Rectal smooth muscle tissue (tissue), 1 donor: ENCODE results near the gene LRP1B.
"Not testable (repeated sequence)": the region's sequence is repeated elsewhere in the genome, so short reads cannot be mapped to it uniquely, and the experiment has no call there.

Experiments used
- H3K27ac ChIP-seq: one replicate; pipeline ENCODE4 v1.7.0; 2013; ENCODE audit warnings: low read depth, low read length, inconsistent platforms
- H3K27me3 ChIP-seq: one replicate; pipeline ENCODE4 v1.7.0; 2013; ENCODE audit warnings: low read length; ENCODE audit not compliant: control insufficient read depth, insufficient read depth
- H3K36me3 ChIP-seq: one replicate; pipeline ENCODE4 v1.7.0; 2013; ENCODE audit warnings: low read length; ENCODE audit not compliant: control insufficient read depth, insufficient read depth
- H3K4me1 ChIP-seq: one replicate; pipeline ENCODE4 v1.7.0; 2013; ENCODE audit warnings: low read length; ENCODE audit not compliant: control insufficient read depth, insufficient read depth
- H3K4me3 ChIP-seq: one replicate; pipeline ENCODE4 v1.7.0; 2013; ENCODE audit warnings: low read length
- H3K9ac ChIP-seq: one replicate; pipeline ENCODE4 v1.7.0; 2013; ENCODE audit warnings: low read length

LRP1B gene

DNA sequence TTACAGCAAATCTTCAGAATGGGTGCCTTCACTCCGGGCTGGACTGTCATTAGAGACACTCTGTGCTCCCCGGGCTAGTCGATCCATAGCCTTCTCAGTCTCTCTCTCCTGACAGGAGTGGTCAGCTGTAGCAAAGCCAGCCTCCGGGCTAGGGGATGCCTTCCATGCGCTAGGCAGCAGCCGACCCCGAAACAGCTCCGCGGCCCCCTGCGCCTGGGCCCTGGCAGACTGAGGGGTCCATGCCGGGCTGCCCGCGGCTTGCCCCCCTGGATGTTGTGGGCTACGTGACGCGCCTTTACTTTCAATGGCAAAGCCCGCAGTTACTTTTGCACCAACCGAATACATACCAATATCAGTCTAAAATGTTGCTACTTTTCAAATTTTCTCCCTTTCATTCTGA lies 1447.2 kb downstream of the LRP1B start:
- Histone ChIP-seq H3K36me3 (no peaks in the 10 kb centered on the region), H3K9ac (no peak overlapping the region), H3K27ac (no peak overlapping the region), H3K4me3 (no peak overlapping the region), H3K4me1 (no peaks in the 10 kb centered on the region), H3K27me3 (no peaks in the 10 kb centered on the region)

DNA sequence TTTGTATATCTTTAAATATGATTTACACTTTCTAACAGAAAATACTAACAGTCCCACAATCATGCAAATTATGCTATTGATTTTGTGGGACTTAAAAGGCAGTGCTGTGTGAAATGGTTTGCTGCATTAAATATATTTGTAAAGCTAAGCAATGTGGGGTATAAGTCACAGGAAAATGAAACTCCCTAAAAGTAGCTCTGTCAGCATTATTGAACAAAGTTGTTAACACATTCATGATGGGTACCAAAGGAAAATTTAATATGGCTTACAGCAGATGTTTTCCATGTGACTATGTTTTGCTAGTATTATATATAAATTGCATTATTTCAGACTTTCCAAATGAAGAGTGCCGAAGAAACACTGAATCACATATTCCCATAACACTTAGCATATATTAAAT lies 1450.0 kb downstream of the LRP1B start:
- Histone ChIP-seq H3K27ac (no peak overlapping the region), H3K27me3 (no peaks in the 10 kb centered on the region), H3K9ac (no peak overlapping the region), H3K36me3 (no peaks in the 10 kb centered on the region), H3K4me3 (no peak overlapping the region), H3K4me1 (no peaks in the 10 kb centered on the region)

DNA sequence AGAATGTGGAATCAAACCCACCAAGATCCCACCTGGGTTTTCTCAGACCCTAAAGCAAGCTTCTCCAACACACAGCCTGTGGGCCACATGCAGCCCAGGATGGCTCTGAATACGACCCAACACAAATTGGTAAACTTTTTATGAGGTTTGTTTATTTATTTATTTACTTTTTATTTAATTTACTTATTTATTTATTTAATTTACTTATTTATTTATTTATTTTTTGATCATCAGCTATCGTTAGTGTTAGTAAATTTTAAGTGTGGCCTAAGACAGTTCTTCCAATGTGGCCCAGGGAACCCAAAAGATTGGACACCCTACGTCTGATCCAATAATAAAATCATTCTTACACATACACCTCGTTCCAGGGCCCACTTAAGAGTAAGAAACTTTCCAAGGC lies 1451.1 kb downstream of the LRP1B start:
- H3K4me3 ChIP-seq: no peak overlapping the region
- H3K4me1 ChIP-seq: no peaks in the 10 kb centered on the region
- no peak overlapping the region for H3K9ac ChIP-seq
- H3K36me3 ChIP-seq: no peaks in the 10 kb centered on the region
- H3K27me3 ChIP-seq: no peaks in the 10 kb centered on the region
- H3K27ac ChIP-seq: no peak overlapping the region

DNA sequence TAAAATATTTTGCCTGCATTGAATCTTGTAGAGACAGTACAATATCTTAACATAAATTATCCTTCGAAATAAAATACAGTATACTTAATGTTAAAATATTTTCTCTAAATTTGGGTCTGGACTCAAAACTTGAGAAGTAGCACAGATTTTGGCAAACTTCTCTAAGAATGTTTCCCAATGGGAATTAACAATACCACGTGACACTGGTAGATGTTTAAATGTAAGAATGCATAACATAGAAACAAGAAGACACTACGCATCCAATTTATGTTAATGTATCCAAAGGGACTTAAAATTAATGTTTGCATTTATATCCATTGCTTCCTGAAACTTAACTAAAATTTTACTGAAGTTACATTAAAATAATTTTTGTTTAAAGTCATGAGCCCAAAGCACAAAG lies 1460.9 kb downstream of the LRP1B start:
- Histone ChIP-seq H3K27ac (no peak overlapping the region), H3K4me3 (no peak overlapping the region), H3K27me3 (no peaks in the 10 kb centered on the region), H3K4me1 (no peaks in the 10 kb centered on the region), H3K36me3 (no peaks in the 10 kb centered on the region), H3K9ac (no peak overlapping the region)

DNA sequence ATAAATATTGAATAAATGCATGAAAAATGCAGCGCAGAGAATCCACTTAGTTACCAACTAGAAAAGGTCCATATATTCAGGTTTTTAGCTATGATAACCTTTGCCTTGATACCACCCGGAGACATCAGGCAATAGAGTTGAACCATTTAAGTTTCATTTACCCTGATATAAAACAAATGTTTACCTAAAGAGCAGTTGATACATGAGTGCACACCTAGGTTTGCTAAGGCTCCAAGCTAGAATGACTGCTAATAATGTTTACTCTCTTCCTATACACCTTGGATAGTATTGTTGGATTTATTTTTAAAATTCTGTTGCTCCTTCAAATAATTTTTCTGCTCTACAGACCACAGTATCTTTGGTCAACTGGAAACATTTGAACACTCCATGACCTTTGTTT lies 1463.6 kb downstream of the LRP1B start:
- H3K9ac ChIP-seq: no peak overlapping the region
- H3K27me3 ChIP-seq: no peaks in the 10 kb centered on the region
- H3K27ac ChIP-seq: no peak overlapping the region

DNA sequence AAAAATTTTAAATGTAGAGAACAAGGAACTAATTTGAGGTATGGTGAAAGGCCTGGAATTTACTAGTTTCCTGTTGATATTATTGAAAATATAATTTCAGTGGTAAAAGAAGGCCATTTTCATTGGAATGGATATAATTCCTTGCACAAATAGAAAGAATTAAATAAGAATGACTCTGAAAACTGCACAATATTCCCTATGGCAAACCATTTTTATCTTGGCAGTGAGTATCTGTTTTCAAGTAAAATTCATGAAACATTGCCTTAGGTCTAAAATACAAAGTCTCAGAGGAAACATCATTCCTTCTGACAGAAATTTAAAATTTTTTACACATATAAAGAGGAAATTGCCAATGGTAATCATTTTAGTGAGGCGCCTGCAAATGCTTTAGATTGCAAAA lies 1468.3 kb downstream of the LRP1B start:
- no peaks in the 10 kb centered on the region for H3K4me1 ChIP-seq
- H3K27ac ChIP-seq: no peak overlapping the region
- H3K9ac ChIP-seq: no peak overlapping the region
- no peaks in the 10 kb centered on the region for H3K36me3 ChIP-seq
- H3K4me3 ChIP-seq: no peak overlapping the region
- H3K27me3 ChIP-seq: no peaks in the 10 kb centered on the region

More for the DNA sequence above, 1463.6 kb downstream of the LRP1B start:
- no peak overlapping the region for H3K4me3 ChIP-seq
- H3K36me3 ChIP-seq: no peaks in the 10 kb centered on the region
- H3K4me1 ChIP-seq: no peaks in the 10 kb centered on the region

DNA sequence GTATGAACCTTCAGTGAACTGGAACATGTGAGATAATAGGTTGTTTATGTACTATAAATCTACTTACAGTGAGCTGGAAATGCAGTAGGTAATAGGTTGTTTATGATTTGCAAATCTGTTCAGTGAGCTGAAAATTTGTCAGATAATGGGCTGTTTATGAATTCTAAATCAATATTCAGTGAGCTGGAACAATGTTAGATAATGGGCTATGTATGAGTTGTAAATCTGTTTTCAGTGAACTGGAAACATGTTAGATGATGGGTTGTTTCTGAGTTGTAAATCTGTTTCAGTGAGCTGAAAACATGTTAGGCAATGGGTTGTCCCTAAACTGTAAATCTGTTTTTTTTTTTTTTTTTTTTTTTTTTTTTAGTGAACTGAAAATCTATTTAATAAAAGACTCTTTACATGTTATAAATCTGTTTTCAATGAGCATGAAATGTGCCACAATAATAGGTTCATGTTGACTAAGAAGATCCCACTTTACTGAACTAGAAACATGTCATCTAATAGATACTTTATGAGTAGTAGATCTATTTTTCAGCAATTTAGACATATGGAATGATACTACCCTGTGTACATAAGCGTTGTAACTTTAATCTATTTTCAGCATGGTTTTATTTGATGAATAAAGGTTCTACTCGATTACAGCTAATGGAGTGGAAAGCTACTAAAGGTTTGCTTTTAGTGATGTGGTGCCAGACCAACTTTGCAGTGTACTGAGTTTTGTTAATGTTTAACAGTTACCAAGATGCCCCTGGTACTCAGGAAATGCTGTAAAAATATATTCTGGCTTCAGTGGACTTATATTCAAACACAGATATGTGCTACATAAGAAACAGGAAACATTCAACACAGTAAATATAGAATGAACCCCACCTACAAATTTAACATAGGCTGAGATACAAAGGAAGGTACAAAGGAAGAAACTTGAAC lies 1471.8 kb downstream of the LRP1B start:
- Histone ChIP-seq H3K9ac (no peak overlapping the region), H3K4me1 (no peaks in the 10 kb centered on the region), H3K4me3 (no peak overlapping the region), H3K36me3 (no peaks in the 10 kb centered on the region), H3K27ac (no peak overlapping the region), H3K27me3 (no peaks in the 10 kb centered on the region)

DNA sequence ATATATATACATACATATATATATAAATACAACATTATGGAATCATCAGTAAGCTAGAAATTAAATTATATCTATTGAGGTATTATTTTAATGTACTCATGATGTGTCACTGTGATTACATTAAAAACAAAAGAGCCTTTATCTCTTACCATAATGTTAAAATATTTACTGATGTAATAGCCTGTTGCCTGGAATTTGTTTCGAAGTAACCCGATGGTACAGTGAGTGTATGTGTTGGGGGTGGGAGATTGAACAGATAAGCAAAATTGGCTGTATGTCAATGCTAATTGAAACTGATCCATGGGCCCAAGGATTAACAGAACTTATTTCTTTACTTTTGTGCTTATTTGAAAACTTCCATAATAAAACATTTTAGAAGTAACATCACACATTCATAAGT lies 1473.2 kb downstream of the LRP1B start:
- H3K27ac ChIP-seq: no peak overlapping the region
- H3K4me3 ChIP-seq: no peak overlapping the region
- H3K9ac ChIP-seq: no peak overlapping the region
- no peaks in the 10 kb centered on the region for H3K4me1 ChIP-seq
- H3K36me3 ChIP-seq: no peaks in the 10 kb centered on the region
- no peaks in the 10 kb centered on the region for H3K27me3 ChIP-seq

DNA sequence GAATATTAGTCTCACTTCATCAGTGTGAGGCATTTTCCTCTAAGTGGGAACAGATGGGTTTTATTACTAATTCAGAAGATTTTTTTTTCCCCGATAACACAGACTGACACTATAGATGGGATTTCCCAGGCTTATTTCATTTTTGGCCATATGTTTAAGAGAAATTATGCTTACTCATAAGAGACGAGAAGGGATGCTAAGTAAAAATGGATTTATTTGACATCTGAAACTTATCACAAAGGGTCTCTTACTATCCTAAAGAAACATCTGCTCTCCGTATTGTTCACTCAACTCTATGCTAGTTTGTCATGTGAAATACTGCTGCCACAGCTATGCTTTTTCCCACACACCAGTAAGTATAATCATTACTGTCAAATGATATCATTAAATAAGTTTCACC lies 1476.3 kb downstream of the LRP1B start:
- no peaks in the 10 kb centered on the region for H3K4me1 ChIP-seq
- no peaks in the 10 kb centered on the region for H3K36me3 ChIP-seq
- no peaks in the 10 kb centered on the region for H3K27me3 ChIP-seq
- no peak overlapping the region for H3K4me3 ChIP-seq
- H3K9ac ChIP-seq: no peak overlapping the region
- H3K27ac ChIP-seq: no peak overlapping the region

DNA sequence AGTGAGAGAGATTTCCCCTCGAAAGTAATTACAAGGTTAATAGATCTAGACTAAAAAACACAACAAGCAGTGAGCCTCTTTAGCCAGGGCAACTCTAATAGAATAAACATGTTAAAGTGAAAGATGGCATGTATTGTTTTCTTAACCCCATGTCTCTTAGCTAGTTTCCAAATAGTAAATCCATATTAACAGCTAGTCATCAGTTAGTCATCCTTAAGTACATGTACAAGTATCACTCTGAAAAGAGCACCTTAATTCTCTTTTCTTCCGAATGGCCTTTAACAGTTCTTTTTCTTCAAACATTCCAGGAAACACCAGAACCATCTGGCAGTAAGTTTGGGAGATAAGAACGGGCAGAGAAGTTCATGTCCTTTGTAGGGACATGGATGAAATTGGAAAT lies 1480.0 kb downstream of the LRP1B start:
- no peak overlapping the region for H3K27ac ChIP-seq
- no peaks in the 10 kb centered on the region for H3K27me3 ChIP-seq

DNA sequence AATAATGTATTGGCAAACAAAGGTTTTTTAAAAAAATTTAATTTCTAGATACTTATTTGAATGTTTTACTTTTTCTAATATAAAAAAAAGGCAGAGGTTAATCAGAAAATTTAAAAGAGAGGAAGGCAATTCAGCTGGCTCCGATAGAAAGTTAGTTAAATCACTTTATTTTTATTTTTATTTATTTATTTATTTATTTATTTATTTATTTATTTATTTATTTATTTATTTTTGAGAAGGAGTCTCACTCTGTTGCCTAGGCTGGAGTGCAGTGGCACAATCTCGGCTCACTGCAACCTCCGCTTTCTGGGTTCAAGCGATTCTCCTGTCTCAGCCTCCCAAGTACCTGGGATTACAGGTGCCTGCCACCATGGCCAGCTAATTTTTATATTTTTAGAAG lies 1480.7 kb downstream of the LRP1B start:
- not testable (repeated sequence) for H3K9ac ChIP-seq, H3K27me3 ChIP-seq, H3K4me3 ChIP-seq, H3K27ac ChIP-seq, H3K4me1 ChIP-seq, H3K36me3 ChIP-seq

More for the DNA sequence above, 1480.0 kb downstream of the LRP1B start:
- Histone ChIP-seq H3K4me3 (no peak overlapping the region), H3K4me1 (no peaks in the 10 kb centered on the region), H3K9ac (no peak overlapping the region), H3K36me3 (no peaks in the 10 kb centered on the region)

DNA sequence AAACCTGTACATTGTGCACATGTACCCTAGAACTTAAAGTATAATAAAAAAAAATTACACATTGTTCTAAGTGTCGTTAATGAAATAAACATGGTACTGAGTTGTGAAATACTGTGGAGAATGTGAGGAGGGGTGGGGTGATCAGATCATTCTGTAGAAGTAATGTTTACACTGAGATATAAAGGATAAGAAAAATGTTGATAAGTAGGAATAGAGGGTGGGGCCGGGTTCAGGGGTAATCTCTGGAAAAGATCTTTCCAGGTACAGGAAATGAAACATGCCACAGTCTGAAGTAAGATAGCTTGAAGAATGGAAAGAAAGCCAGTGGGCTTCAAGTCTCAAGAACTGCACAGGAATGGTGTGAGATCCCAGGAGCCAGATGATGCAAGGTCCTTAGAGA lies 1482.4 kb downstream of the LRP1B start:
- no peak overlapping the region for H3K4me3 ChIP-seq
- H3K36me3 ChIP-seq: no peaks in the 10 kb centered on the region
- no peaks in the 10 kb centered on the region for H3K4me1 ChIP-seq
- H3K9ac ChIP-seq: no peak overlapping the region
- no peak overlapping the region for H3K27ac ChIP-seq
- no peaks in the 10 kb centered on the region for H3K27me3 ChIP-seq

DNA sequence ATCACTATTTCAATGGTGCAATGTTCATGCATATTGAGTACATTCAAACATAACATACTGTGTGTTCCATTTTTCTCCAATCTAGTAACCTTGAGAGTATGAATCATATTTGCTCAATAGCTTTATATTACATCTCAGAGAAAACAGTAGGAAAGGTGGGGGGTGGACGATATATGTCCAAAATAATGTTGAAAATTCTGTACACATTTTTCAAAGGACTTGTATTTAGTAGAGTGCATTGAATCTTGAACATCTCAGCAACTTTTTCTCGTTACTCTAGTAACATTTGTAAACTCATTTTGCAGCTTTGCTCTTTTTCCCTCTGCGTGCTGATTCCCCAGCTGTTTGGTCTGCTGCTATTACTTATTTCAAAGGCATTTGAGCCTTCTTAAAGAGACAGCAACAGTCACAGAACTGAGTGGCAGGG lies 1487.0 kb downstream of the LRP1B start:
- Histone ChIP-seq H3K27me3 (no peaks in the 10 kb centered on the region), H3K9ac (no peak overlapping the region), H3K4me3 (no peak overlapping the region), H3K27ac (no peak overlapping the region), H3K36me3 (no peaks in the 10 kb centered on the region), H3K4me1 (no peaks in the 10 kb centered on the region)
